DOHH2 (cell line): Measurements from ENCODE around the gene TEKT5.

ENCODE experiments used
- CTCF ChIP-seq: fragments of 200-600 bp; sonication (generic); IDR thresholded peaks from one replicate; pipeline ENCODE4 v1.5.1; 2014; ENCODE audit warnings: antibody characterized with exemption, mild to moderate bottlenecking, low read depth, low read length; ENCODE audit not compliant: poor library complexity, severe bottlenecking
- EZH2phosphoT487 ChIP-seq: fragments of 200-600 bp; sonication (generic); IDR thresholded peaks from 2 replicates; pipeline ENCODE4 v1.6.1; 2017; ENCODE audit warnings: borderline replicate concordance, mild to moderate bottlenecking, antibody characterized with exemption, low read length, moderate library complexity, mixed read lengths

GRCh38 chr16:10662212-10662611 lies 32.5 kb downstream of the TEKT5 start:
- no peak for TF ChIP-seq CTCF
- TF ChIP-seq EZH2phosphoT487, result no peak
